GM18870 (cell line): ENCODE results near the gene KLF5.

Source experiments
- ATAC-seq: cut with Tn5 transposase; IDR thresholded peaks from one replicate; pipeline ENCODE4 v1.9.1; 2021; ENCODE audit warnings: moderate library complexity; ENCODE audit not compliant: unreplicated experiment

Gene KLF5

GRCh38 chr13:73059460-73060250, 850 bp downstream of the KLF5 start:
- peak; percentile 32 for ATAC-seq

GRCh38 chr13:73060251-73061160, 1.7 kb downstream of the KLF5 start:
- no peak for ATAC-seq

GRCh38 chr13:73061473-73061872, 2.7 kb downstream of the KLF5 start:
- ATAC-seq = no peak

- ATAC-seq = no peak
These were observed 3.1 kb downstream of the KLF5 start for GRCh38 chr13:73061876-73062275.

- ATAC-seq = no peak
These were observed 3.7 kb downstream of the KLF5 start for GRCh38 chr13:73062468-73062867.

- ATAC-seq = no peak
These were observed 4.4 kb downstream of the KLF5 start for GRCh38 chr13:73063166-73063565.

- no peak for ATAC-seq
These were observed 6.2 kb downstream of the KLF5 start for GRCh38 chr13:73065036-73065435.

GRCh38 chr13:73065665-73066340, 7.0 kb downstream of the KLF5 start:
- no peak for ATAC-seq

GRCh38 chr13:73069206-73069805, 10.5 kb downstream of the KLF5 start:
- no peak for ATAC-seq

GRCh38 chr13:73070451-73071098, 11.8 kb downstream of the KLF5 start:
- ATAC-seq = no peak

- no peak for ATAC-seq
These were observed 13.6 kb downstream of the KLF5 start for GRCh38 chr13:73072239-73072900.

- no peak for ATAC-seq
These were observed 14.2 kb downstream of the KLF5 start for GRCh38 chr13:73073050-73073449.

GRCh38 chr13:73074014-73074413, 15.2 kb downstream of the KLF5 start:
- peak; percentile 69 for ATAC-seq

GRCh38 chr13:73074926-73075325, 16.1 kb downstream of the KLF5 start:
- no peak for ATAC-seq

- no peak for ATAC-seq
These were observed 16.7 kb downstream of the KLF5 start for GRCh38 chr13:73075546-73075945.

- ATAC-seq = no peak
These were observed 17.1 kb downstream of the KLF5 start for GRCh38 chr13:73075954-73076353.

GRCh38 chr13:73077865-73078264, 19.1 kb downstream of the KLF5 start:
- ATAC-seq = no peak

- no peak for ATAC-seq
These were observed 20.6 kb downstream of the KLF5 start for GRCh38 chr13:73079359-73079758.

- no peak for ATAC-seq
These were observed 22.6 kb downstream of the KLF5 start for GRCh38 chr13:73081256-73081915.
